NB4 (cell line): ENCODE results near the gene HOXC10.

ENCODE experiments used
- DNase-seq: peaks from one replicate; pipeline ENCODE4 v3.0.0; 2010; ENCODE audit warnings: low read depth
- H3K4me3 ChIP-seq: one replicate; pipeline ENCODE4 v1.5.1; 2011; ENCODE audit warnings: mild to moderate bottlenecking, low read depth, low read length, moderate library complexity
- CTCF ChIP-seq: IDR thresholded peaks from one replicate; pipeline ENCODE4 v1.5.1; 2012; ENCODE audit warnings: low read depth, low read length
- MAX ChIP-seq: IDR thresholded peaks from 2 replicates; pipeline ENCODE4 v1.6.1; 2011; ENCODE audit warnings: low read depth, low read length
- MYC ChIP-seq: IDR thresholded peaks from 2 replicates; pipeline ENCODE4 v1.6.1; 2011; ENCODE audit warnings: low read depth, low read length
- POLR2A ChIP-seq: IDR thresholded peaks from 2 replicates; pipeline ENCODE4 v1.6.1; 2011; ENCODE audit warnings: mild to moderate bottlenecking; ENCODE audit not compliant: insufficient read length; ENCODE audit errors: extremely low read depth

Gene HOXC10

DNA sequence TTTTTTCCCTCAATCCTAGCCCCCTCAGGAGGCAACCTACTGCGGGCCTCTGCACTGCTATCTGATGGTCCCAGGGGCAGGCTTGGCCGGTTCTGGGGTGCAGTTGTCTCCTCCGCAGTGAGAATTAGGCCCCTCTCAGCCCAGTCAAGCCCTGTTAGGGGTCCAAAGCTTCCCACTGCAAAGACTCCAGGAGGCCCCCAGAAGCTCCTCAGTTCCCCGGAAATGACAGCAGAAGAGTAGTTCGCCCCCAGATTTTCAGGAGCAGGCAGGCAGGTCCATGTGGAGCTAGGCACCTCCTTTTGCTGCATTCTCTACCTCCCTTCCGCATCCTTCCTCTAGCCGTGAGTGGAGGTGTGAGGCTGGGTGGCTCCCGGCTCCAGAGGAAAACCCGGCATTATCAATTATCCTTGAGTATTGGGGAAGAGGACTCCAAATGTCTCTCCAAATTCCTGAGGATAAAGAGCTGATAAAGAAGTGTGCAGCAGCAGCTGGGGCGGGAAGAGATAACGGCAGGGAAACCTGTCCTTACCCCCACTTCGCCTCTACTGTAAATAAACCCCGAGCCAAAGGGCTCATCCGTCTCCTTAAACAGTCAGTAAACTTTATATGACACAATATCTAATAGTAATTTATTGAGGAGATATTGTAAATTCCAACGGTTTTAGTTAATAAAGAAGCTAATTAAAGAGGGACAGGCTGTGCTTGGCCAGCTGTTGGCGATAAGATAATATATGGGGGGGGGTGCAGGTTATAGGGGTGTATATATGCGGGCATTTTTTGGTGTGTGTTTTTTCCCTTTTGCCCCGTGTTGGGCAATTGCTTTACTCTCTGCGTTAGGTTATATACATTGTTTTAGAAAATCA, 30.9 kb upstream of the HOXC10 start:
- no peak overlapping the region for H3K4me3 ChIP-seq
- no peak for DNase-seq
- TF ChIP-seq CTCF (no peak), POLR2A (no peak), MYC (no peak), MAX (no peak)

GRCh38 chr12:53954694-53955035, 30.3 kb upstream of the HOXC10 start, which contains the start of gene HOXC12:
Gene HOXC12, plus strand, starts transcription at chr12:53954903. Its CDS starts 27 bp downstream, at chr12:53954930.
- DNase-seq: no peak
- H3K4me3 ChIP-seq: no peak within 1 kb of the TSS

DNA sequence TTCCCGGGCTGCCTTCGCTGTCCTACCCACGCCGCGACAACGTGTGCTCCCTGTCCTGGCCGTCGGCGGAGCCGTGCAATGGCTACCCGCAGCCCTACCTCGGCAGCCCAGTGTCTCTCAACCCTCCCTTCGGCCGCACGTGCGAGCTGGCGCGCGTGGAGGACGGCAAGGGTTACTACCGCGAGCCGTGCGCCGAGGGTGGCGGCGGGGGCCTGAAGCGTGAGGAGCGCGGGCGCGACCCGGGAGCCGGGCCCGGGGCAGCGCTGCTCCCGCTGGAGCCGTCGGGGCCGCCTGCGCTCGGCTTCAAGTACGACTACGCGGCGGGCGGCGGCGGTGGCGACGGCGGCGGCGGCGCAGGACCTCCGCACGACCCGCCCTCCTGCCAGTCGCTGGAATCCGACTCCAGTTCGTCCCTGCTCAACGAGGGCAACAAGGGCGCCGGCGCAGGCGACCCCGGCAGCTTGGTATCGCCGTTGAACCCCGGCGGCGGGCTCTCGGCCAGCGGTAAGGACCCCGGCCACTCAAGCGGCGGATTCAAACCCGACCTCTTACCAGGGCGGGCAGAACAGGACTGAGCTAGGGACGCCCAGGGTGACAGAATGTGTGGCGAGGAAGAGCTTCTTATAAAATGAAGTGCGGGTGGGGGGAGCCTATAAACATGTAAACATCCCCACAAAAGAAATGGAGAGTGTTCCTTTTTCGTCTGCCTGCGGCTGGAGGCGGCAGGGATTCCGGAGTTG, 29.7 kb upstream of the HOXC10 start:
- no peak overlapping the region for H3K4me3 ChIP-seq
- DNase-seq: no peak
- TF ChIP-seq MYC (no peak), CTCF (no peak), MAX (no peak), POLR2A (no peak)

More at GRCh38 chr12:53954694-53955035, 30.3 kb upstream of the HOXC10 start, which contains the start of gene HOXC12:
- TF ChIP-seq MAX (no peak), CTCF (no peak), MYC (no peak), POLR2A (no peak)

DNA sequence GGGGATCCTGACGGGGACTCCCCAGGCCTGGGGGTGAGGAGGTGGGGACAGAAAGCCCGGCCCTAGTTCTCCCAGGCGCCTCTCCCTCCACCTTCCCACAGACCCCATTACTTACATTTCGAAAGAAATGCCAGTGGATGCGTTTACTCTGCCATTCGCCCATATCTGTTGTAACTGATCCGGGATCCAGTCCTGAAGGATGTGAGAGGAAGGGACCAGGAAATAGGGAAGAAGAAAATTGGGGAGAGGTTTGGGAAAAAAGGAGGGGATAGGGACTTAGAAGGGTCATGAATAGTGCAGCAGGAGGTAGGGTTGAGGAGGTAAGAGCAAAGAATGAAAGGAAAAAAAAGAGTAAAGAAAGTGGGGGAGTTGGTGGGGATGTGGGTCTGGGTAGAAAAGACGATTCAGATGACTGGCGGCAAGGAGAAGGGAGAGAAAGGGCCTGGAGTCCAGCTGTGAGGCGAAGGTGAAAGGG, 29.1 kb upstream of the HOXC10 start:
- no peak for TF ChIP-seq MAX
- no peak for TF ChIP-seq MYC
- no peak for TF ChIP-seq CTCF
- TF ChIP-seq POLR2A: no peak
- no peak overlapping the region for H3K4me3 ChIP-seq
- DNase-seq: no peak

DNA sequence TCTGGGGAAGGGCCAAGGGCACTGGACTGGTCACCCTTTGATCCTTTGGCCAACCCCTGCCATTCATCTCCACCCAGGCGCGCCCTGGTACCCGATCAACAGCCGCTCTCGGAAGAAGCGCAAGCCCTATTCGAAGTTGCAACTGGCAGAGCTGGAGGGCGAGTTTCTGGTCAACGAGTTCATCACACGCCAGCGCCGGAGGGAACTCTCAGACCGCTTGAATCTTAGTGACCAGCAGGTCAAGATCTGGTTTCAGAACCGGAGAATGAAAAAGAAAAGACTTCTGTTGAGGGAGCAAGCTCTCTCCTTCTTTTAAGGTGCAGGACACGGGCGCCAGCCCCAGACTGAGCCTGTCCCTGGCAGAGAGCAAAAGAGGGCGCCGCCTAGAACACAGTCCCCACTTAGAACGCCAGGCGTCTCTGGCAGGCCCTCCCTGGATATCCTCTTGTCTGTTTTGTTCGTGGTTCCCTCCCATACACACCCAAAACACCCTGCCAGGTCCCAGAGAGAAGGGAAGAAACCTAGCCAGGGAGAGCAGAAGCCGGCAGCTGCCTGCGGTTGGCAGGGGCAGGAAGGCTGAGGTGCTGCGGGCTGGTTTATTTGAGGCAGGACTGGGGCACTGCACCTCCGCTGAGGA, 28.6 kb upstream of the HOXC10 start:
- TF ChIP-seq POLR2A (no peak), MAX (no peak), MYC (no peak; the same call in 1 of the 2 replicates), CTCF (peak; percentile 34)
- DNase-seq: peak; percentile 86
- H3K4me3 ChIP-seq: no peak overlapping the region
